Kasumi-1 (cell line): ENCODE results near the gene RSPH10B2.
"Not testable (repeated sequence)": the region's sequence is repeated elsewhere in the genome, so short reads cannot be mapped to it uniquely, and the experiment has no call there.

Experiments
- DNase-seq, 2 experiments: peaks; one replicate each; lab custom pipeline; 2025; lab: John Stamatoyannopoulos, UW

The RSPH10B2 gene

GRCh38 chr7:6789353-6789752 is 35.5 kb downstream of the RSPH10B2 start:
- not testable (repeated sequence) for DNase-seq

DNA sequence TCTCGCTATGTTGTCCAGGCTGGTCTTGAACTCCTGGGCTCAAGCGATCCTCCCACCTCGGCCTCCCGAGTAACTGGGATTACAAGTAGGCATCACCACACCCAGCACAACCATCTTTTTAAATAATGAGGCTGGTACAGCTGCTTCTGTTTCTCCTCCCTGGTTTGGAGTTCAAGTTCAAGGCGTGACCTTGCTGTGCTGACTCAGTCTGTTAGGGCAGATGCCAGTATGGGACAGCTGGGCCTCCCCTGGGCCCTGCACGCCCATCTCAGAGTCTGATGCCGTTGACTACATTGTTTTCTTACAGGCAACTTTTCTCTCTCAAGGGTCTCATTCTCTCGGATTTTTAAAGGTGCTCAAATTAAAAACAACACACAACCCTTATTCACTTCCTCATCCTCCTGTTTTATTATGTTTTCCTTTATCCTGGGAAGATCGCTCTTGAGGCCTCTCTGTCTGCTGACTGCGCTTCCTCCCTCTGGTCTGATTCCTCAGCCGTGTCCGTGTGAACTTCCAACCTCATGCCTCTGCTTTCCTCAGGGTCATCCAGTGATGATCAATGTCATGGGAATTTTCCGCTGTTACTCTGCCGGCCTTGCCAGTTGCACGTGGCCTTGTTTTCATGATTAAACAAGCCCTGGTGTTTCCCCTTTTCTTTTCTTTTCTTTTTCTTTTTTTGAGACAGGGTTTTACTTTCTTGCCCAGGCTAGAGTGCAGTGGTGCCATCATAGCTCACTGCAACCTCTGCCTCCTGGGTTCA is 38.4 kb downstream of the RSPH10B2 start:
- DNase-seq: not testable (repeated sequence)

DNA sequence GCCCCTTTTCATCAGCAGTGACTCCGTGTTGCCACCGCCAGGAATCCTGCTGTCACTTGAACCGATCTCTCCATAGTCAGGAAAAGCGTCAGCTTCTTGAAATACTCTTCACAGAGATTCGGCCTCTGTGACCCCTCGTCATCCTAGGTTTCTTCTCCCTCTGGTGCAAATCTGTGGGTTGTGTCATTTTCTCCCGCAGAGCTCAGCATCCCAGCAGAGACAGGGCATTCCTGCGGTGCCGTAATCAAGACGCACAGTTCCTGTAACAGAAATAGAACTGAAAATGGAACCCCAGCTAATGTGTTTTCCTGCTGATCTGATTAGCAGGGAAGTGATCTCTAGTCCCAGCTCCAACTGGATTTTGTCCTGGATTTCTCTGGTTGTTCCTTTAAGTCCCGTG is 40.4 kb downstream of the RSPH10B2 start:
- DNase-seq: not testable (repeated sequence)

GRCh38 chr7:6797218-6797617 is 43.3 kb downstream of the RSPH10B2 start:
- DNase-seq: not testable (repeated sequence)

DNA sequence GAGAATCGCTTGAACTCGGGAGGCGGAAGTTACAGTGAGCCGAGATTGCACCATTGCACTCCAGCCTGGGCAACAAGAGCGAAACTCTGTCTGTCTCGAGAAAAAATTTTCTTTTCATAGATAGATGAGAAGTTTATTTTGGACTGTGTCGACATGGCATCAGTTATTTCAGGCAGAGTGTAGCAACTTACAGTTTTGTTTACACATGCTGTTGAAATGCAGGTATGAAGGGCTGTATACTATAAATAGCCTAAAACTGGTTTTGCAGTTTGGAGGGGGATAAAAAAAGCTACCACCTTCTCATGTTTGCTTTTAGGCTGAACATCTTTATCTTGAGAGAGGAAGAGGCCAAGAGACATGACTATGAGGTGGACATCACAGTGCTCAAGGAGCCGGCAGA is 44.1 kb downstream of the RSPH10B2 start:
- DNase-seq: not testable (repeated sequence)

GRCh38 chr7:6799887-6800286 is 46.0 kb downstream of the RSPH10B2 start:
- DNase-seq: not testable (repeated sequence)

- not testable (repeated sequence) for DNase-seq
Observed at GRCh38 chr7:6800331-6800730, 46.4 kb downstream of the RSPH10B2 start.

GRCh38 chr7:6807393-6807918 is 53.6 kb downstream of the RSPH10B2 start:
- DNase-seq: not testable (repeated sequence)

DNA sequence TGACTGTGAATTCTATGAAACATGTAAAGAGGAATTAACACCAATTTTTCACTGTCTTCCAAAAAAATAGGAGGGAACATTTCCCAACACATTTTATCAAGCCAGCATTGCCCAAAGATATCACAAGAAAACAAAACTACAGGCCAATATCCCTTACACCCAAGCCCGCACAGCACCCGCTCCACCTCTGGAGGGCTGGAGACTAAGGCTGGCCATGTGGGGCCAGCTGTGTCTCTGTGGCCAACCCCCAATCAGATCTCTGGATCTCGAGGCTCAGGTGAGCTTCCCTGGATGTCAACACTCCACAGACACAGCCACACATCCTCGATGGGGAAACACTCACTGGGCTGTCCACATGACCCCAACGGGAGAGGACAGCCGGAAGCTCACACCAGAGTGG is 54.1 kb downstream of the RSPH10B2 start:
- DNase-seq: not testable (repeated sequence)

- DNase-seq: not testable (repeated sequence)
Observed at GRCh38 chr7:6813011-6813410, 59.1 kb downstream of the RSPH10B2 start.

DNA sequence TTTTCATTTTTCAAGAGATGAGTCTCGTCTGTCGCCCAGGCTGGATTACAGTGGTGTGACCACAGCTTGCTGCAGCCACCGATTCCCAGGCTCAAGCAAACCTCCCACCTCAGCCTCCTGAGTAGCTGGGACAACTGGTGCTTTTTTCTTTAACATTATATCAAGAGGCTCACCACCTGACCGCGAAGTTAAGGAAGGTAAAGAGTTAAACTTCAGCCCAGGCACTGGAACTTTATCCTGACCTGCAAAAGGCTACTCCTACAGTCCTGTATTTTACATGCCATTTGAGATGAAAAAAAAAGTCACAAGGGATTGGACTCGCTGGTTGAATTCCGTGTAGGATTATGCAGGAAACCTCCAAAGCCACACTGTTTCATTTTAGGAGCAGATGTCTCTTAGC is 61.6 kb downstream of the RSPH10B2 start:
- not testable (repeated sequence) for DNase-seq

DNA sequence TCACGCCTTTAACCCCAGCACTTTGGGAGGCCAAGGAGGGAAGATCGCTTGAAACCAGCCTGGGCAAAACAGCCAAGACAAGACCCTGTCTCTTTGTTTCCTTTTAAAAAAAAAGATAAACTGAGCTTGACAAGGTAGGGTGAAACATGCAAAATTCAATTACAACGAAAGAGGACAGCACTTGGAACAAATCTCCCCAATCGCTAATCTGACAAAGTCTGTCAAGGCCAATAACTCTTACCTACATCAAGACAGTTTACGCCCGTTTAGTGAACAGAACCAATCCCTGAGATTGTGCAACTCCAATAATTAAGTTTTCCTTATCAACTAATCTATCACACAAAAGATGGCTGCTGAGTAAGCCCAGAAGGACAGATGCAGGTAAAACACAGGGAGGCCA is 67.7 kb downstream of the RSPH10B2 start:
- not testable (repeated sequence) for DNase-seq

- DNase-seq: not testable (repeated sequence)
Observed at GRCh38 chr7:6825236-6826125, 71.6 kb downstream of the RSPH10B2 start.

DNA sequence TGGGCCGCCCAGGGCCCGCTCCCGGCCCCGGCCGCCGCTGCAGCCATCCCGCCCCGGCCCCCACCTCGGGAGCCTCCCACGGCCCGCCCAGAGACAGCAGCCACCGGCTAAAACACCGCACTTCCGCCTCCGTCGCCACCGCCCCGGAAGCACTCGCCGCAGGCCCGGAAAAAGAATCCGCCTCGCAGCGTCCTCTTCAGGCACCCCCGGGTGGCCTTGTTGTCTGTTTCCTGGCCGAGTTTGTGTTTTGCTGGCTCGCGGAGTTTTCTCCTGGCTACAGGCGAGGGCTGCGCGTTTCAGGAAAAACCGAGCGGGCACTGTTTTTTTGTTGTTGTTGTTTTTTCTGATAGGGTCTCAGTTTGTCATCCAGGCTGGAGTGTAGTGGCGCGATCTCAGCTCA is 72.2 kb downstream of the RSPH10B2 start, which contains the start of gene CCZ1B:
Gene CCZ1B, minus strand, starts transcription at position 125 of the 400 bp plus-strand sequence. Its CDS starts 78 bp downstream, at position 47.
- peak; percentile 39 to 44 for DNase-seq

GRCh38 chr7:6827180-6827579 is 73.3 kb downstream of the RSPH10B2 start:
- DNase-seq: not testable (repeated sequence)

GRCh38 chr7:6829616-6830015 is 75.7 kb downstream of the RSPH10B2 start:
- not testable (repeated sequence) for DNase-seq

DNA sequence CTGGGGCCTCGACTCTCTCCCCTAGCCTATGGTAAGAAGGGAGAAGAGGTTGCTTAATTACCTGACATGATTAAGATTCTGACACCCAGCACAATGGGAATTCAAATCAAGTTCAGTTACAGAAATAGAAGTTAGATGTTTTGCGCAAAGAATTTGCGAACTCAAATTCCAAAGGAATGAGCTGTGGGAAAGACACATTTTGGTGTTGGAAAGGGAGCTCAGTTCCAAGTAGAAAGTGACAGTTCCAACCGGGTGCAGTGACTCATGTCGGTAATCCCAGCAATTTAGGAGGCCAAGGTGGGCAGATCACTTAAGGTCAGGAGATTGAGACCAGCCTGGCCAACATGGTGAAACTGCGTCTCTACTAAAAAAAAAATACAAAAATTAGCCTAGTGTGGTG is 76.1 kb downstream of the RSPH10B2 start:
- not testable (repeated sequence) for DNase-seq

DNA sequence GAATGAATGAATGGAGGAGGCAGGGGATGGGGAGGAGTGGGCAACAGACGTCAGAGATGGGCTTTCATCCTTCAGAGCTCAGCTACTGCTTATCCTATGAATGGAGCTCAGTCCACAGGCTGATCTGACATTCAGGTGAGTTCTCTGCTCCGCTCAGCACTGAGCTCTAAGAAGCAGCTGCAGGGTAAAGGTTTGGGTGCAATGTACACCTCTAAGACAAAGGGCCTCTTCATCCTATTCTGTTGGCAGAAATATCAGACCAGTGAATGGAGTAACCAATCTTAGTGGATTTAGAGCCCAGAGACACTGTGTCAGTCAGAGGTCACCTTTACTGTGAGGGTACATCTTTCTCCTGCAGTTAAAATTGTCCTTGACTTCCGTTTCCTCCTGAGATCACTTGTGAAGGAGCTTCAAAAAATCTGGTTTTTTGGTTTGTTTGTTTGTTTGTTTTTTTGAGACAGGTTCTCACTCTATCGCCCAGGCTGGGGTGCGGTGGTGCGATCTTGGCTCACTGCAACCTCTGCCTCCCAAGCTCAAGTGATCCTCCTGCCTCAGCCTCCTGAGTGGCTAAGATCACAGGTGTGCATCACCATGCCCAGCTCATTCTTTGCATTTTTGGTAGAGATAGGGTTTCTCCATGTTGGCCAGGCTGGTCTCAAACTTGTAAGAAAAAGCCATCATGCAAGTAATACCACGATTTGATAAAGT is 77.3 kb downstream of the RSPH10B2 start:
- no peak for DNase-seq

GRCh38 chr7:6833636-6834035 is 79.7 kb downstream of the RSPH10B2 start:
- no peak for DNase-seq

- not testable (repeated sequence) for DNase-seq
Observed at GRCh38 chr7:6835521-6835920, 81.6 kb downstream of the RSPH10B2 start.

DNA sequence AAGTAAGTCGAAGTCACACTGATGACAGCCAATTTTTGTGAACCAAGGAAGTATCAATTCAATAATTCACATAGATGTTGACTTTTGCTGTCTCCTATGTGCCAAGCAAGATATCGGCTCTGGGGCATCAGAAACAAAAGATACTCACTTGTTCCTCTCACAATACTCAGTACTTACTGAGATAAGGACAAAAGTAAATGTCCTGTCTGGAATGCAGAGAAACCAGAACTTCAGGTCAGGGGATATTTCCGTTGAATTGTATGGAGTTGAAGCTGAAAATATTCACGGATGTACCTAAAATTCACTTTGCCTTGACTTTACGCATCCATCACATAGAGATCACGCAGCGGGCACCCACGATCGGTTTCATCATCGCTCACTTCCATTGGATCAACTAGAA is 83.2 kb downstream of the RSPH10B2 start:
- not testable (repeated sequence) for DNase-seq
